Smooth muscle cell (in vitro differentiated cells): ENCODE results near the gene ZFP82. TPM values are rescaled to one million over a fixed set of nuclear protein-coding genes. Genes with fewer than 3 reads are reported as not detected.

Experiments
- DNase-seq: peaks from one replicate; lab custom pipeline; 2025; ENCODE audit not compliant: unreplicated experiment; lab: John Stamatoyannopoulos, UW
- H2AFZ ChIP-seq: fragments of 200-600 bp; sonication (generic); 2 replicates; pipeline ENCODE4 v1.6.0; 2016; ENCODE audit warnings: antibody characterized with exemption, low read depth, mild to moderate bottlenecking
- H3F3A ChIP-seq: fragments of 200-600 bp; sonication (generic); 2 replicates; pipeline ENCODE4 v1.6.0; 2017; ENCODE audit warnings: antibody characterized with exemption, low read depth
- H3K27ac ChIP-seq: fragments of 200-600 bp; sonication (generic); 2 replicates; pipeline ENCODE4 v1.5.1; 2016; ENCODE audit warnings: low read depth, mild to moderate bottlenecking
- H3K27me3 ChIP-seq: fragments of 200-600 bp; sonication (generic); 2 replicates; pipeline ENCODE4 v1.6.1; 2016; ENCODE audit warnings: low read depth, mild to moderate bottlenecking
- H3K36me3 ChIP-seq: fragments of 200-600 bp; sonication (generic); 2 replicates; pipeline ENCODE4 v1.5.1; 2016; ENCODE audit warnings: low read depth
- H3K4me1 ChIP-seq: fragments of 200-600 bp; sonication (generic); 2 replicates; pipeline ENCODE4 v1.5.1; 2016; ENCODE audit warnings: low read depth
- H3K4me2 ChIP-seq: fragments of 200-600 bp; sonication (generic); 2 replicates; pipeline ENCODE4 v1.6.0; 2016; ENCODE audit warnings: mild to moderate bottlenecking
- H3K4me3 ChIP-seq: fragments of 200-600 bp; sonication (generic); 2 replicates; pipeline ENCODE4 v1.5.1; 2016; ENCODE audit warnings: mild to moderate bottlenecking
- H3K79me2 ChIP-seq: fragments of 200-600 bp; sonication (generic); 2 replicates; pipeline ENCODE4 v1.6.0; 2016; ENCODE audit warnings: low read depth, mild to moderate bottlenecking
- H3K9ac ChIP-seq: fragments of 200-600 bp; sonication (generic); 2 replicates; pipeline ENCODE4 v1.6.0; 2016; ENCODE audit warnings: low read depth
- H3K9me3 ChIP-seq: fragments of 200-600 bp; sonication (generic); replicated peaks from 2 replicates; pipeline ENCODE4 v1.5.1; 2016; ENCODE audit warnings: low read depth
- H4K20me1 ChIP-seq: fragments of 200-600 bp; sonication (generic); 2 replicates; pipeline ENCODE4 v1.6.0; 2016; ENCODE audit warnings: low read depth
- CTCF ChIP-seq: fragments of 200-600 bp; sonication (generic); IDR thresholded peaks from 2 replicates; pipeline ENCODE4 v1.5.1; 2017; ENCODE audit warnings: borderline replicate concordance, mild to moderate bottlenecking, antibody characterized with exemption; ENCODE audit not compliant: insufficient read depth, poor library complexity, severe bottlenecking
- WGBS: methylation state at CpG from one replicate; pipeline ENCODE4 v1.1.7; 2016; ENCODE audit warnings: low lambda C conversion rate; 5-methylcytosine and 5-hydroxymethylcytosine counted together
- polyA plus RNA-seq: library from polyadenylated mRNA; unstranded; fragments of >200 nt; fragmentation: Nextera tagmentation; extraction: Ambion mirVana; gene quantifications from 2 replicates; pipeline ENCODE4 v1.2.1, GENCODE V29; 2016
- total RNA-seq: library from RNA; depleted of rRNA; stranded (reverse); fragments of >200 nt; gene quantifications from 2 replicates; pipeline ENCODE4 v1.2.3, GENCODE V29; 2014

ZFP82 gene
- total and polyA plus RNA-seq, 2 experiments from 2014 or later: 6.8 to 7.3 TPM

- no peaks in the 10 kb centered on the region for H3K27me3 ChIP-seq
- peaks cover 8% of the 10 kb centered on the region for H3K4me1 ChIP-seq
- H3K4me3 ChIP-seq: peak overlapping the region; percentile 38
- peaks cover 3% of the 10 kb centered on the region for H3F3A ChIP-seq
- no peak for DNase-seq
- no peak for TF ChIP-seq CTCF
- H3K27ac ChIP-seq: no peak overlapping the region
- WGBS: 53% methylated on average over 33 of the region's 33 CpGs
- peaks cover 10% of the 10 kb centered on the region for H3K79me2 ChIP-seq
- no peaks in the 10 kb centered on the region for H4K20me1 ChIP-seq
- no peaks in the 10 kb centered on the region for H3K36me3 ChIP-seq
- peak overlapping the region; percentile 81 for H3K4me2 ChIP-seq
- no peak overlapping the region for H3K9ac ChIP-seq
- H3K9me3 ChIP-seq: no peaks in the 10 kb centered on the region
- H2AFZ ChIP-seq: peak overlapping the region; percentile 25
Observed at GRCh38 chr19:36421749-36422481, 3.5 kb upstream of the ZFP82 start.

- peak overlapping the region; percentile 38 for H3K4me3 ChIP-seq
- H3K36me3 ChIP-seq: no peaks in the 10 kb centered on the region
- peaks cover 12% of the 10 kb centered on the region for H3K79me2 ChIP-seq
- DNase-seq: no peak
- H3K9me3 ChIP-seq: no peaks in the 10 kb centered on the region
- no peak overlapping the region for H3K9ac ChIP-seq
- H3K4me2 ChIP-seq: peak overlapping the region; percentile 81
- H3K4me1 ChIP-seq: peaks cover 8% of the 10 kb centered on the region
- peak overlapping the region; percentile 25 for H2AFZ ChIP-seq
- peak overlapping the region; percentile 15 for H3K27ac ChIP-seq
- WGBS: 41% methylated on average over 61 of the region's 61 CpGs
- H3K27me3 ChIP-seq: no peaks in the 10 kb centered on the region
- no peak for TF ChIP-seq CTCF
- H4K20me1 ChIP-seq: no peaks in the 10 kb centered on the region
- H3F3A ChIP-seq: peaks cover 3% of the 10 kb centered on the region
Observed at GRCh38 chr19:36420961-36421748, 2.7 kb upstream of the ZFP82 start.

GRCh38 chr19:36417752-36418286, 625 bp downstream of the ZFP82 start:
- H3K9me3 ChIP-seq: no peaks in the 10 kb centered on the region
- no peaks in the 10 kb centered on the region for H3K27me3 ChIP-seq
- H3K79me2 ChIP-seq: peaks cover 43% of the 10 kb centered on the region
- no peak for DNase-seq
- WGBS: 6% methylated on average over 25 of the region's 25 CpGs
- peak overlapping the region; percentile 96 for H3K4me2 ChIP-seq
- H3K27ac ChIP-seq: peak overlapping the region; percentile 83
- H4K20me1 ChIP-seq: peaks cover 29% of the 10 kb centered on the region
- H3K9ac ChIP-seq: peak overlapping the region; percentile 73
- H3K4me1 ChIP-seq: peaks cover 8% of the 10 kb centered on the region
- peak overlapping the region; percentile 66 for H3K4me3 ChIP-seq
- peak overlapping the region; percentile 97 for H2AFZ ChIP-seq
- H3K36me3 ChIP-seq: peaks cover 3% of the 10 kb centered on the region
- TF ChIP-seq CTCF: no peak
- peaks cover 3% of the 10 kb centered on the region for H3F3A ChIP-seq
